IMR-90 (cell line): ENCODE data around the gene HAND1.

Source experiments
- BHLHE40 ChIP-seq: fragments of 150-350 bp; IDR thresholded peaks from 2 replicates; pipeline ENCODE4 v1.6.1; 2016; ENCODE audit warnings: mild to moderate bottlenecking, low read depth, low read length
- CEBPB ChIP-seq: IDR thresholded peaks from 2 replicates; pipeline ENCODE4 v1.6.1; 2012; ENCODE audit warnings: low read depth, low read length, improper control_type of control experiment
- CTCF ChIP-seq: conservative IDR thresholded peaks from 2 replicates; pipeline ENCODE4 v1.5.1; 2012; ENCODE audit warnings: mild to moderate bottlenecking, low read depth, low read length, improper control_type of control experiment
- FOS ChIP-seq: fragments of 150-350 bp; IDR thresholded peaks from 2 replicates; pipeline ENCODE4 v1.6.1; 2016; ENCODE audit warnings: low read depth, low read length
- MAFK ChIP-seq: IDR thresholded peaks from 2 replicates; pipeline ENCODE4 v1.6.1; 2012; ENCODE audit warnings: low read depth, low read length, improper control_type of control experiment
- MAZ ChIP-seq: IDR thresholded peaks from 2 replicates; pipeline ENCODE4 v1.6.1; 2012; ENCODE audit warnings: low read depth, mild to moderate bottlenecking, low read length, improper control_type of control experiment, moderate library complexity, borderline replicate concordance
- POLR2A ChIP-seq: IDR thresholded peaks from 2 replicates; pipeline ENCODE4 v1.6.1; 2012; ENCODE audit warnings: mild to moderate bottlenecking, low read depth, low read length
- RCOR1 ChIP-seq: IDR thresholded peaks from 2 replicates; pipeline ENCODE4 v1.6.1; 2012; ENCODE audit warnings: mild to moderate bottlenecking, low read length, improper control_type of control experiment; ENCODE audit not compliant: insufficient replicate concordance
- SMC3 ChIP-seq: fragments of 150-350 bp; IDR thresholded peaks from 2 replicates; pipeline ENCODE4 v1.6.1; 2016; ENCODE audit warnings: low read depth, mild to moderate bottlenecking, antibody characterized with exemption, low read length, moderate library complexity

- TF ChIP-seq CTCF (peak; percentile 85), POLR2A (no peak), MAZ (no peak), CEBPB (no peak), RCOR1 (no peak), BHLHE40 (no peak), FOS (no peak), MAFK (no peak), SMC3 (peak; percentile 88)
Measured at GRCh38 chr5:154467655-154468354, 10.2 kb downstream of the HAND1 start.
